Measurements from ENCODE around the gene PREX1.

Gene PREX1

GRCh38 chr20:48651960-48652359, 175.8 kb downstream of the PREX1 start:
- DNase-seq = no peak

- DNase-seq = no peak
Measured at GRCh38 chr20:48651271-48651670, 176.5 kb downstream of the PREX1 start.

GRCh38 chr20:48649868-48650267, 177.9 kb downstream of the PREX1 start:
- no peak for DNase-seq

- no peak for DNase-seq
Measured at GRCh38 chr20:48649104-48649626, 178.6 kb downstream of the PREX1 start.

GRCh38 chr20:48648482-48649051, 179.2 kb downstream of the PREX1 start:
- DNase-seq = no peak

- DNase-seq = no peak
Measured at GRCh38 chr20:48647858-48648257, 179.9 kb downstream of the PREX1 start.

- no peak for DNase-seq
Measured at GRCh38 chr20:48645666-48646065, 182.1 kb downstream of the PREX1 start.

GRCh38 chr20:48644286-48644828, 183.4 kb downstream of the PREX1 start:
- no peak for DNase-seq

GRCh38 chr20:48642105-48642880, 185.5 kb downstream of the PREX1 start:
- DNase-seq = no peak

GRCh38 chr20:48640871-48641270, 186.9 kb downstream of the PREX1 start:
- no peak for DNase-seq

- DNase-seq = no peak
Measured at GRCh38 chr20:48639899-48640298, 187.9 kb downstream of the PREX1 start.

GRCh38 chr20:48638546-48638945, 189.3 kb downstream of the PREX1 start:
- DNase-seq = no peak

- DNase-seq = no peak
Measured at GRCh38 chr20:48637461-48637860, 190.3 kb downstream of the PREX1 start.

- DNase-seq = no peak
Measured at GRCh38 chr20:48636301-48636700, 191.5 kb downstream of the PREX1 start.

- peak; percentile 57 to 58 for DNase-seq
Measured at GRCh38 chr20:48635791-48636267, 192.0 kb downstream of the PREX1 start.

GRCh38 chr20:48635361-48635760, 192.4 kb downstream of the PREX1 start:
- no peak for DNase-seq

- no peak for DNase-seq
Measured at GRCh38 chr20:48634641-48635040, 193.2 kb downstream of the PREX1 start.

- DNase-seq = no peak
Measured at GRCh38 chr20:48633620-48634257, 194.1 kb downstream of the PREX1 start.

GRCh38 chr20:48632825-48633619, 194.8 kb downstream of the PREX1 start:
- no peak for DNase-seq

GRCh38 chr20:48632017-48632824, 195.6 kb downstream of the PREX1 start:
- DNase-seq = no peak

GRCh38 chr20:48631114-48632016, 196.4 kb downstream of the PREX1 start:
- DNase-seq = no peak
